Endodermal cell (in vitro differentiated cells): ENCODE measurements around the gene DNAJB4. TPM values are rescaled to one million over a fixed set of nuclear protein-coding genes. Genes with fewer than 3 reads are reported as not detected.

Experiments used
- DNase-seq: peaks from one replicate; pipeline ENCODE4 v3.0.0-alpha.2; 2017
- H3K27ac ChIP-seq: 2 replicates; pipeline ENCODE4 v1.5.1; 2013; ENCODE audit warnings: mild to moderate bottlenecking, low read depth, low read length, moderate library complexity
- H3K27me3 ChIP-seq: 2 replicates; pipeline ENCODE4 v1.6.1; 2013; ENCODE audit warnings: mild to moderate bottlenecking, low read length, moderate library complexity; ENCODE audit not compliant: insufficient read depth, control insufficient read depth, poor library complexity, severe bottlenecking
- H3K36me3 ChIP-seq: 2 replicates; pipeline ENCODE4 v1.7.0; 2013; ENCODE audit warnings: mild to moderate bottlenecking, low read length, moderate library complexity; ENCODE audit not compliant: control insufficient read depth, insufficient read depth
- H3K4me1 ChIP-seq: one replicate; pipeline ENCODE4 v1.7.0; 2013; ENCODE audit warnings: low read length; ENCODE audit not compliant: control insufficient read depth, insufficient read depth
- H3K4me3 ChIP-seq: 2 replicates; pipeline ENCODE4 v1.5.1; 2013; ENCODE audit warnings: mild to moderate bottlenecking, low read length, moderate library complexity
- H3K9ac ChIP-seq: 2 replicates; pipeline ENCODE4 v1.6.1; 2013; ENCODE audit warnings: mild to moderate bottlenecking, low read length, moderate library complexity; ENCODE audit not compliant: poor library complexity, severe bottlenecking; ENCODE audit errors: extremely low read depth
- H3K9me3 ChIP-seq: 2 replicates; pipeline ENCODE4 v1.6.1; 2013; ENCODE audit warnings: mild to moderate bottlenecking, low read length, moderate library complexity; ENCODE audit not compliant: control insufficient read depth
- H3K27ac Mint-ChIP-seq: 2 replicates; pipeline ENCODE4 v1.8.0; 2020; ENCODE audit warnings: mixed read lengths
- H3K27me3 Mint-ChIP-seq: 2 replicates; pipeline ENCODE4 v1.8.0; 2021; ENCODE audit warnings: mild to moderate bottlenecking, mixed read lengths; ENCODE audit not compliant: insufficient read depth
- H3K36me3 Mint-ChIP-seq: 2 replicates; pipeline ENCODE4 v1.8.0; 2020; ENCODE audit warnings: low read depth, mixed read lengths
- H3K4me1 Mint-ChIP-seq: 2 replicates; pipeline ENCODE4 v1.8.0; 2020; ENCODE audit warnings: mixed read lengths
- H3K4me3 Mint-ChIP-seq: 2 replicates; pipeline ENCODE4 v1.8.0; 2020; ENCODE audit warnings: mild to moderate bottlenecking, moderate library complexity, mixed read lengths
- H3K9me3 Mint-ChIP-seq: 2 replicates; pipeline ENCODE4 v1.8.0; 2020; ENCODE audit warnings: mild to moderate bottlenecking, mixed read lengths
- CTCF ChIP-seq: fragments of 200-600 bp; sonication (generic); conservative IDR thresholded peaks from 2 replicates; pipeline ENCODE4 v1.5.0; 2021; ENCODE audit warnings: antibody characterized with exemption, mild to moderate bottlenecking
- WGBS, 2 experiments: methylation state at CpG; one replicate each; pipeline versions ENCODE4 v1.1.5 to v1.1.7; 2013; ENCODE audit warnings: missing lambda C conversion rate in 2 of 2, mixed read lengths in 1 of 2; ENCODE audit not compliant: insufficient coverage in 1 of 2, insufficient read length in 1 of 2; 5-methylcytosine and 5-hydroxymethylcytosine counted together
- total RNA-seq, 2 donors: library from RNA; stranded (reverse); fragmentation: NEBNext Ultra II Directional in 1 of 2; extraction: Animal tissue kit (Norgen Biotek cat#: 25700) in 1 of 2; gene quantifications; 2 replicates in 1 of 2; 3 replicates in 1 of 2; pipeline ENCODE4 v1.2.1, GENCODE V29; 2021

DNAJB4 gene
- total RNA-seq, 2 donors from 2014 or later, result 16.4 to 38.4 TPM

- no peaks in the 10 kb centered on the region for H3K27me3 Mint-ChIP-seq
- no peaks in the 10 kb centered on the region for H3K36me3 Mint-ChIP-seq
- H3K27ac Mint-ChIP-seq, result no peak overlapping the region
- H3K4me3 Mint-ChIP-seq, result no peak overlapping the region
- peaks cover 12% of the 10 kb centered on the region for H3K4me1 Mint-ChIP-seq
- Histone ChIP-seq H3K27ac (no peak overlapping the region), H3K4me3 (no peak overlapping the region), H3K9ac (no peak overlapping the region), H3K27me3 (peaks cover 5% of the 10 kb centered on the region), H3K36me3 (no peaks in the 10 kb centered on the region), H3K9me3 (no peaks in the 10 kb centered on the region), H3K4me1 (no peaks in the 10 kb centered on the region)
- no peaks in the 10 kb centered on the region for H3K9me3 Mint-ChIP-seq
- no peak for DNase-seq
- TF ChIP-seq CTCF, result no peak
Measured at GRCh38 chr1:78054559-78054958, 49.8 kb downstream of the DNAJB4 start.

DNA sequence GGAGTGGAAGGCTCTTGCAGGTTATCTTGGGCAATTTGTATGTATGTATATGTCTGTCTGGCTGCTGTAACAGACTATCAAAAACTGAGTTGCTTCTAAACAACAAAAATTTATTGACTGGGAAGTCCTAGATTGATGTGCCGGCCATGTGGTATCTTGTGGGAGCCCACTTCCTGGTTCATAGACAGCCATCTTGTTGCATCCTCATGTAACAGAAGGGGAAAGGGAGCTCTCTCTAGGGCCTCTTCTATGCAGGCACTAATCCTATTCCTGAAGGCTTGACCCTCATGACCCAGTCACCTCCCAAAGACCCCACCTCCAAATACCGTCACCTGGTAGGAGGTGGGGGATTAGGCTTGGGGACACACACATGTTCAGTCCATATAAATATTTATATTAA, 50.2 kb downstream of the DNAJB4 start:
- no peak overlapping the region for H3K27ac Mint-ChIP-seq
- peaks cover 5% of the 10 kb centered on the region for H3K27me3 ChIP-seq
- no peak overlapping the region for H3K4me3 Mint-ChIP-seq
- no peaks in the 10 kb centered on the region for H3K36me3 ChIP-seq
- H3K9me3 Mint-ChIP-seq, result no peaks in the 10 kb centered on the region
- no peaks in the 10 kb centered on the region for H3K27me3 Mint-ChIP-seq
- H3K9ac ChIP-seq, result no peak overlapping the region
- WGBS, 2 experiments, result 95% methylated on average over 1 of the region's 2 CpGs; no CpG with 5 or more reads in 1 of the 2 experiments
- DNase-seq, result no peak
- H3K4me1 Mint-ChIP-seq, result peaks cover 12% of the 10 kb centered on the region
- no peaks in the 10 kb centered on the region for H3K36me3 Mint-ChIP-seq
- no peaks in the 10 kb centered on the region for H3K9me3 ChIP-seq
- H3K4me1 ChIP-seq, result no peaks in the 10 kb centered on the region
- no peak overlapping the region for H3K4me3 ChIP-seq
- no peak for TF ChIP-seq CTCF
- no peak overlapping the region for H3K27ac ChIP-seq

DNA sequence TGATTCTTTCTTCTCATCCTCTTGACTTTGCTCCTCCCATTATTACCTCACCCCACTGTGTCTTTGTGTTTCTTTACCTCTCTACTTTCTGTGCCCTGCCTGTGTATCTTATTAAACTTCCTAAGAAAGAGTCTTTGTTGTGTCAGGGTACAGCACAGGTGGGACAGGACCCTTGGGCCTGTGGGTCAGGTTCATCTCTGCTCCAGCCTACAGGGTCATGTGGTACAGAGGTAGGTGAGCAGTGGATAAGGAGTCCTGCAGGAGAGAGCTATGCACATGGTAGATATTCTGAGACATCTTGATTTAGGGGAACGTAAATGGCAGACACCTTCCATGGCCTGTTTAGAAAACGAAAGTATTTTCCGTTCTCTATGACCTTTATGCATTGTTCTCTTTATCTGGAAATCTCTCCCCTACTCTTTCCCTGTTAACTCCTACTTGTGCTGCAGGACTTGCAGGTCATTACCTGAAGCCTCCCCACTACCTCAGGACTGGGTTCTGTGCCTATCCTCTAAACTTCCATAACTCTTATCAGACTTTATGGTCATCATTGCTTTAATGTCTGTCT, 50.9 kb downstream of the DNAJB4 start:
- no peak overlapping the region for H3K27ac ChIP-seq
- no peak overlapping the region for H3K9ac ChIP-seq
- Mint-ChIP-seq H3K9me3 (no peaks in the 10 kb centered on the region), H3K27ac (no peak overlapping the region), H3K27me3 (no peaks in the 10 kb centered on the region), H3K4me1 (peaks cover 12% of the 10 kb centered on the region), H3K36me3 (no peaks in the 10 kb centered on the region), H3K4me3 (no peak overlapping the region)
- H3K9me3 ChIP-seq, result no peaks in the 10 kb centered on the region
- peaks cover 5% of the 10 kb centered on the region for H3K27me3 ChIP-seq
- TF ChIP-seq CTCF, result no peak
- DNase-seq, result no peak
- H3K4me1 ChIP-seq, result no peaks in the 10 kb centered on the region
- no peak overlapping the region for H3K4me3 ChIP-seq
- H3K36me3 ChIP-seq, result no peaks in the 10 kb centered on the region
- 83 to 96% methylated on average over 3 of the region's 3 CpGs for WGBS, 2 experiments
